NK-92 treated with Interleukin-12 subunit alpha and Interleukin-12 subunit beta, amount 100 ng/mL, for 24 hours (cell line): Measurements from ENCODE around the gene AMY1A.
"Not testable (repeated sequence)": the region's sequence is repeated elsewhere in the genome, so short reads cannot be mapped to it uniquely, and the experiment has no call there.

ENCODE experiments used
- DNase-seq: peaks from one replicate; lab custom pipeline; 2025; lab: John Stamatoyannopoulos, UW

Gene AMY1A

GRCh38 chr1:103655460-103655859 is at the start of gene AMY1A:
Gene AMY1A (plus strand): TSS chr1:103655760. CDS start chr1:103656331, 571 bp downstream.
- not testable (repeated sequence) for DNase-seq

GRCh38 chr1:103616362-103616761 is 39.2 kb upstream of the AMY1A start:
- DNase-seq, result no peak

GRCh38 chr1:103616994-103617477 is 38.5 kb upstream of the AMY1A start, which contains the start of gene AMY2A:
Gene AMY2A (plus strand): TSS chr1:103617427. CDS start chr1:103617441, 14 bp downstream.
- not testable (repeated sequence) for DNase-seq

- DNase-seq, result not testable (repeated sequence)
These were observed 28.1 kb upstream of the AMY1A start for GRCh38 chr1:103627436-103627835.

GRCh38 chr1:103641194-103641593 is 14.4 kb upstream of the AMY1A start:
- not testable (repeated sequence) for DNase-seq

GRCh38 chr1:103643908-103644307 is 11.7 kb upstream of the AMY1A start:
- DNase-seq, result not testable (repeated sequence)

- DNase-seq, result not testable (repeated sequence)
These were observed 5.3 kb upstream of the AMY1A start for GRCh38 chr1:103650305-103650704.

- DNase-seq, result not testable (repeated sequence)
These were observed 4.7 kb upstream of the AMY1A start for GRCh38 chr1:103650889-103651288.

GRCh38 chr1:103654133-103654532 is 1.4 kb upstream of the AMY1A start:
- DNase-seq, result not testable (repeated sequence)

GRCh38 chr1:103676335-103676734 is 20.8 kb downstream of the AMY1A start:
- DNase-seq, result not testable (repeated sequence)

- DNase-seq, result not testable (repeated sequence)
These were observed 40.5 kb downstream of the AMY1A start, which contains the start of gene AMY1B for GRCh38 chr1:103696110-103696509. Gene AMY1B (minus strand): TSS chr1:103696210. CDS start chr1:103695639, 571 bp downstream.

- DNase-seq, result not testable (repeated sequence)
These were observed 41.9 kb downstream of the AMY1A start for GRCh38 chr1:103697430-103697829.

- DNase-seq, result not testable (repeated sequence)
These were observed 45.1 kb downstream of the AMY1A start for GRCh38 chr1:103700669-103701068.

- DNase-seq, result not testable (repeated sequence)
These were observed 45.7 kb downstream of the AMY1A start for GRCh38 chr1:103701256-103701655.

- DNase-seq, result not testable (repeated sequence)
These were observed 52.1 kb downstream of the AMY1A start for GRCh38 chr1:103707670-103708069.

- DNase-seq, result not testable (repeated sequence)
These were observed 54.8 kb downstream of the AMY1A start for GRCh38 chr1:103710381-103710780.
